Measurements from ENCODE around the gene KLRB1.

The KLRB1 gene

GRCh38 chr12:9607716-9608115 is at the start of gene KLRB1:
Gene KLRB1 (minus strand): TSS chr12:9607916. CDS start chr12:9607839, 77 bp downstream.
- DNase-seq, result no peak

GRCh38 chr12:9651265-9651729 is 43.6 kb upstream of the KLRB1 start:
- peak; percentile 84 for DNase-seq

GRCh38 chr12:9650151-9650576 is 42.4 kb upstream of the KLRB1 start:
- DNase-seq, result peak; percentile 42

GRCh38 chr12:9649532-9649940 is 41.8 kb upstream of the KLRB1 start:
- DNase-seq, result peak; percentile 64

- DNase-seq, result peak; percentile 52
These were observed 41.2 kb upstream of the KLRB1 start for GRCh38 chr12:9648701-9649531.

- DNase-seq, result peak; percentile 95
These were observed 40.3 kb upstream of the KLRB1 start for GRCh38 chr12:9647825-9648700.

GRCh38 chr12:9646794-9647781 is 39.4 kb upstream of the KLRB1 start:
- peak; percentile 36 for DNase-seq

- peak; percentile 55 for DNase-seq
These were observed 37.4 kb upstream of the KLRB1 start for GRCh38 chr12:9644985-9645551.

GRCh38 chr12:9643266-9643660 is 35.5 kb upstream of the KLRB1 start:
- DNase-seq, result no peak

- DNase-seq, result no peak
These were observed 35.0 kb upstream of the KLRB1 start for GRCh38 chr12:9642606-9643265.

- no peak for DNase-seq
These were observed 32.3 kb upstream of the KLRB1 start for GRCh38 chr12:9640024-9640423.

GRCh38 chr12:9636851-9637206 is 29.1 kb upstream of the KLRB1 start:
- no peak for DNase-seq

GRCh38 chr12:9636150-9636850 is 28.6 kb upstream of the KLRB1 start:
- no peak for DNase-seq

- no peak for DNase-seq
These were observed 27.4 kb upstream of the KLRB1 start for GRCh38 chr12:9634969-9635754.

- peak; percentile 77 for DNase-seq
These were observed 26.6 kb upstream of the KLRB1 start for GRCh38 chr12:9634177-9634803.

- DNase-seq, result no peak
These were observed 25.1 kb upstream of the KLRB1 start for GRCh38 chr12:9632766-9633165.

- DNase-seq, result peak; percentile 16
These were observed 19.1 kb upstream of the KLRB1 start for GRCh38 chr12:9626821-9627220.

GRCh38 chr12:9626291-9626690 is 18.6 kb upstream of the KLRB1 start:
- DNase-seq, result no peak

- no peak for DNase-seq
These were observed 17.3 kb upstream of the KLRB1 start for GRCh38 chr12:9625019-9625418.

All from activated CD4-positive, alpha-beta T cell treated with anti-CD3 and anti-CD28 coated beads, Interleukin-10, Interleukin-2, amounts not matched to agents 100 ng/mL and 50 ng/mL, durations not matched to agents 16 hours and 8 hours (primary cell).